NCI-H82 (cell line): ENCODE measurements around the gene MYDGF.
A peak's percentile ranks its signal among the peaks of the same experiment; 100 is the strongest.

Experiments used
- DNase-seq: peaks from one replicate; lab custom pipeline; 2025; lab: John Stamatoyannopoulos, UW

Gene MYDGF

DNA sequence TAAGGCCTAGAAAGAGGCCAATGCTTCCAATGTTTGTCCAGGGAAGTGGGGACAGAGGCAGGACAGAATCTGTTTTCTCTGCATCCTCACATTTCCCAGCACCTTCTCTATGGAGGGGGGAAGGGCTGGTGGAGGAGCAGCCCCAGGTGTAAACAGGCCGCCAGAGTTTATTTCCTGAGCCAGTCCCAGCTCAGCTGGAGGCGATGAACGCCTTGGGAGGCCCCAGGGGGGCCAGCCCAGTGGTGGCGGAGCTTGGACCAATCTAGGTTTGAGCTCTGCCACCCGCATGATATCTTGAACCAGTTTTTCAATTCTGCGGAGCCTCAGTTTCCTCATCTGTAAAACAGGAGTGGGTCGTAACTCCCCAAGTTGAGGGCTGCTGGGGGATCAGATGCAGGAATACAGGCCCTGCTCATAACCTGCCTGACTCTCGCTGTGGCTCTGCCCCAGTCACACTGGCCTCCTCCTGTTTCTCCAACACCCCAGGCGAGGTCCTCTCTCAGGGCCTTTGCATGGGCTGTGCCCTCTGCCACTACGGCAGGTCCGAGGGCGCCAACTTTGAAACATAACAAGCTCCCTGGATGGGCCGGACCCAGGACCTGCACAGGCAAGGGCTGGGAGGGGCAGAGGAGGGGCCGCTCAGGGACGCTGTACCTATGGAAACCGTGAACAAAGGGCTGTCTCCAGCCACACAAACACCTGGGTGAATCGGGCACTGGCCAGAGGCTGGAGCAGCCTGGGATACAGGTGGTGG, 29.7 kb downstream of the MYDGF start:
- DNase-seq: no peak

DNA sequence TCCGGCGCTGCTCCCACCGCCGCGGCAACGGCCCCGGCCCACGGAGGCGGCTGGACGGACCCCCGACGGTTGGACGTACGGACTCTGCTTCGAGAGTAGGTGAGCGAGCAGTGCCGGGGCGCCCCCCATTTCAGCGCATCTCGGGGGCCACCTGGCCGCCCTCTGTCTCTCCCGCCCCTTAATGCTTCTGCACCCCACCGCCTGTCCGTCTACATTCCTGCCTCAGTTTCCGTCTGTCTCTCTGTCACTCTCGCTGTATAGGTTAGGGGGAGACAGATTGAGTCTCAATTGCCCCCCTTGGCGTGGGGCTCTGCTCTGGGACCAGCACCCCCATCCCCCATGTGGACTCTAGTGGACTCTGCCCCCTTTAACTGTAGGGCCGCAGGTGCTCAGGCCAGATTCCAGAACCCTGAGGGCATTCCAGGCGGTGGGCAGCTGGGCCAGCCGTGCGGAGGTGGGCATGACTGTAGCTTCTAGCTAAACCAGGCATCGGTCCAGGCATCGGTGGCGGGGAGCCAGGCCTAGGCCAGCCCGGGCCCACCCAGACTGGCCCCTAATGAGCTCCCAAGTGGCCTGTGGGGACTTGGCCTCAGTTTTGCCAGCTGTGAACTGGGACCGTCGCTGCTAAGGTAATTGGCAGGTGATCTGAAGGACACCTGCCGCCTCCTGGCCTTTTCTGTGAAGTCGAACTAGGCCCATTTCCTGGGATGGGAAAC, 30.5 kb downstream of the MYDGF start:
- DNase-seq: no peak

DNA sequence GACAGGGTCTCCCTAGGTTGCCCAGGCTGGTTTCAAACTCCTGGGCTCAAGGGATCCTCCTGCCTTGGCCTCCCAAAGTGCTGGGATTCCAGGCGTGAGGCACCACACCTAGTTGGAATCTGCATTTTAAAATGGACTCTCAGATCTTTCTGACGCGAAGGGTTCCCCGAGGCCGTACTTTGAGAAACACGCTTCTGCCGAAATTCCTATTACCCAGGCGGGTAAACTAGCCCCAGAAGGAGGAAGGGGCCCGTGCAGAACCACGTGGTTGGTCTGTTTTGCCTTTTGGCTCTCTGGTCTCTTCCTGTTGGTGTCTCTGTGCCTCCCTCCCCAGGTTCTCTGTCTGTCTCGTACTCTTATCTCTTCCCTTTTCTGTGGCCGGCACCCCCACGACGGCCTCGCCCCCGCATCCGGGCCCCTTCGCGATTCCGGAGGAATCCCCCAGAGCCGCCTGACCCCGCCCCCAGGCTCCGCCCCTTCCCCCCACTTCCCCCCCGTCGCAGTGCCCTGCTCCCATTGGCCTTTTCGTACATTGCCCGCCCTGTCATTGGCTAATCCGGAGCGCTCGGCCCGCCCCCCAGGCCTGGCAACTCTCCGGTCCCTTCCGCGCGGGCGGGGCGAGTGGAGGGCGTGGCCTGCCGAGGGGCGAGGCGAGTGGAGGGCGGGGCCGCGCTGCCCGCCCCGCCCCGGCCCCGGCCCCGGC, 31.2 kb downstream of the MYDGF start, which contains the start of gene TNFAIP8L1:
TSS of gene TNFAIP8L1 (plus strand) at position 689 of the 703 bp plus-strand sequence. CDS start 12,354 bp downstream, outside the sequence.
- DNase-seq: peak; percentile 96

DNA sequence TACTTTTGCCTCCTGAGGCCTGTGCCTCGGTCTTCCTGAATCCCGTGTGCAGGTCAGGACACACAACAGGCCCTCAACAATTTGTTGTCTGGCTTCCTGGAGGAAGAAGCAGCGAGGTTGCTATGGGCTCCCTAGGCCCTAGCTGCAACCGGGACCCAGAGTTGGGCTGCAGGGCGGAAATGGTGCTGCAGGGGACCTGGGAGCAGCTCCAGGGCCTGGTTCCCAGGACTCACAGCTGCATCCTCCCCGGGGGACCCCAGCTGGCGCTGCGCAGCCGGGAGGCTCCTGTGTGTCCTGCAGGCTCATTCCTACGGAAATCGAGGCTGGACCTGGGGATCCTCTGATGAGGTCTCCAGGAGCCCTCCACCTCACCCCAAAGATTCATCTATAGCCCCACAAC, 31.8 kb downstream of the MYDGF start:
- DNase-seq: no peak

DNA sequence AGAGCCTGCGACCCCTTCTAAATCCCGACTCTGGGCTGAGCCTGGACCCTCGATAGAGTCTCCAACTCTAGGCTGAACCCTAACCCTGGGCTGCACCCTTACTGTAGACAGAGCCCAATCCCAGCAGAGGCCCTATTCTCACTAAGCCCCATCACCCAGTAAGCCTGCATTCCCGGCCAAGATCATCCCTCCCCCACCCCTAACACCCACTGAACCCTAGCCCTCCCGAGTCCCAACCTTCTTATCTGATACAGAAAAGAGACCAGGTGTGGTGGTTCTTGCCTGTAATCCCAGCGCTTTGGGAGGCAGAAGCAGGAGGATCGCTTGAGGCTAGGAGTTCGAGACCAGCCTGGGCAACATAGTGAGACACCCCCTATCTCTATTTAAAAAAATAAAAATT, 33.4 kb downstream of the MYDGF start:
- peak; percentile 45 for DNase-seq

DNA sequence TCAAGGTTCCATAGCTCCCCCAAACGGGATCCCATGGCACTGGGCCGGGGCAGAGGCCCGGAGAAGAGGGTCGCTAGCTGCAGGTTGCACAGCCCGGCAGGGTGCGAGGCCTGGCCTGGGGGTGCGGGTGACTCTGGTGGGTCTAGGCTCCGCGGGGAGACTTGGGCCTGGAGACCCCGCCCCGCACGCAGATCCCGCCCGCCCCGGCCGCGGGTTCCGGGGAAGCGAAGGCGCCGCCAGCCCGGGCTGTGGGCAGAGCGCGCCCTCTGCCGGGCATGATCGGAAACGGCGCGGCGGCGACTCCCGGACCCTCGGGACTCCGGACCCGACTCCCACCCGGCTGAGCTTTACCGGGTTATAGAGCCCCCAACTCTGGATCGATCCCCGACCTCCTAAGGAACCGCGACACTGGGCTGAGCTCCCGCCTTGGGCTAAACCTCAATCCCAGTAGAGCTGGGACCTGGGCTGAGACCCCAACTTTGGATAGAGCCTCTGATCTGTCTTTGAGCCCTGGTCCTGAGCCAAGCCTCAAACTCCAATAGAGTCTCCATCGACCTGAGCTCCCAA, 33.9 kb downstream of the MYDGF start:
- peak; percentile 71 for DNase-seq

DNA sequence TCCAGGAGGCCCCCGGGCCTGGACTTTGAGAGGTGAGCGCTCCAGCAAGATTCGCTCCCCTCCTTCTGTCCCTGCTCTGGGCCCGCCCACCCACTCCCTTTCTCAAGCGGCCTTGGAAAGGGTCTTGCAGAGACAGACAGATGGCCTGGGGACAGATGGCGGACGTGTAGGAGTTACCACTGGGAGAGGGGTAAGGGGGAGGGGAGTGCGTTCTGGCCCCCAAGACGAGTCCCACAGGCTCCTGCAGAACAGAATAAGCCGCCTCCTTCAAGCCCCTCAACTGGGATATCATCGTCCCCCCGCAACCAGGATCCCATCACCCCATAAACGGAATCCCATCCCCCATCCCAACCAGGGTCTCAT, 34.4 kb downstream of the MYDGF start:
- peak; percentile 92 for DNase-seq

DNA sequence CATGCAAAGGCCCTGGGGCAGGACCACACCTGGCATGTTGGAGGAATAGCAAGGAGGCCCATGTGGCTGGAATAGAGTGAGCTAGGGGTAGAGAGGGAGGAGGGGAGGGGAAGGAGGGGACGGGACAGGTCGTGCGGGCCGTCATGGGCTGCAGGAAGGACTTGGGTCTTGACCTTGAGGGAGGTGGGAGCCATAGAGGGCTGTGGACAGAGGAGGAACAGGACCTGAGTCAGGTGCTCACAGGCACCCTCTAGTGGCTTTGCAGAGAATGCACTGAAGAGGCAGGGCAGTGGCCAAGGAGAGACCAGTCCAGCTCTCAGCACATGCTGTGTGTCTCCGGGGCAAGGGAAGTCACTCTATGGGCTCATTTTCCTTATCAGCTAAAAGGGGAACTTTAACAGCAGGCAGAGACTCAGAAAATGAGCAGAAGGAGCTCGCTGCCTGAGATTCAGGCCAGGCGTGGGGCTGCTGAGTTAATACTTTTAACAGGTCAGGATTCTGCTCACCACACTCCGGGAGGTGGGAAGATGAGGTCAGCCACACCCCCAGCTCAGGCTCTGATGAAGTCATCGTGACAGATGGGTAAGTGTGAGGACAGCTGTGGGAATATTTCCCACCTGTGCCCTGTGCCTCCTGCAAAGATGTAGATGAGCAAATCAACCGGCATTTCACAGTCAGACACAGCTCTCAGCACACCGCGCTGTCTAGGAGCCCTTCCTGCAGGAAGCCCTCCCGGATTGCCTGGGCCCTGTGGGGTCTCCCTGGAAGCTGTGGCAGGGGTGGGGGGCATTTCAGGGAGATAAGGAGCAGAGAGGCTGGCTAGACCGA, 36.8 kb downstream of the MYDGF start:
- DNase-seq: peak; percentile 90

DNA sequence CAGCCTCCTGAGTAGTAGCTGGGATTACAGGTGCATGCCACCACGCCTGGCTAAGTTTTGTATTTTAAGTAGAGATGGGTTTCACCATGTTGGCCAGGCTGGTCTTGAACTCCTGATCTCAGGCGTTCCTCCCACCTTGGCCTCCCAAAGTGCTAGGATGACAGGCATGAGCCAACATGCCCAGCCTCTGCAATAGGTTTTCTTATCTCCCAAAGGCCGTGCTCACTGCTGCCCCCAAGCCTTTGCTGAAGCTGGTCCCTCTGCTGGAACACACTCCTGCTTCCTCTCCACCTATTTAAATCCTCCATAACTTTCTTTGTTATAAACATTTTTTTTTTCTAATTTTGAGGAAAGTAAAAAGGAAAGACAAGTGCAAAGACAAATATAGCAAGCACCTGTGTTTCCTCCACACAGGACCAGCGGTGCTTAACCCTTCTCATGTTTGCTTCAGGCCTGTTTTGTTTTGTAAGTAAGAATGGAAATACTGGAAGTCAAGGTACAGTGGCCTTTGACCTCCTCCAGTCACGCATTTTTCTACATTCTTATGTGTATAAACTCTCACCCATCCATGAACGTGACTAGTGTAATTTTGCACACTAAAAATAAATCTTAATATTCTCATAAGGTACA, 45.3 kb downstream of the MYDGF start:
- DNase-seq: peak; percentile 48

DNA sequence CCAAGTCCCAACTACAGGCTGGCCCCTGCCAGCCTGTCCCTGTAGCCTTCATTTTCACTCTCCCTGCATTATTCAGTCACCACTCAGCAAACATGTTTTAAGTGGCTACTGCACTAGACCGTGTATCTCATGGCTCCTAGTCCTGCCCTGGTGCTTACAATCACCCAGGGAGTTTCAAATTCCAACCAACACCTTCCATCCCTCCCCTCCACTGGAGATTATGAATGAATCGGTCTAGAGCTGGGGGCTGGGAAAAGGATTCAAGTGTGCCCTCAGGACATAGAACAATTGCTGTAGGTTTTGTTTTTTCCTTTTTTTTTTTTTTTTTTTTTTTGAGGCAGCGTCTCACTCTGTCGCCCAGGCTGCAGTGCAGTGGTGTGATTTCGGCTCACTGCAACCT, 45.8 kb downstream of the MYDGF start:
- DNase-seq: no peak

DNA sequence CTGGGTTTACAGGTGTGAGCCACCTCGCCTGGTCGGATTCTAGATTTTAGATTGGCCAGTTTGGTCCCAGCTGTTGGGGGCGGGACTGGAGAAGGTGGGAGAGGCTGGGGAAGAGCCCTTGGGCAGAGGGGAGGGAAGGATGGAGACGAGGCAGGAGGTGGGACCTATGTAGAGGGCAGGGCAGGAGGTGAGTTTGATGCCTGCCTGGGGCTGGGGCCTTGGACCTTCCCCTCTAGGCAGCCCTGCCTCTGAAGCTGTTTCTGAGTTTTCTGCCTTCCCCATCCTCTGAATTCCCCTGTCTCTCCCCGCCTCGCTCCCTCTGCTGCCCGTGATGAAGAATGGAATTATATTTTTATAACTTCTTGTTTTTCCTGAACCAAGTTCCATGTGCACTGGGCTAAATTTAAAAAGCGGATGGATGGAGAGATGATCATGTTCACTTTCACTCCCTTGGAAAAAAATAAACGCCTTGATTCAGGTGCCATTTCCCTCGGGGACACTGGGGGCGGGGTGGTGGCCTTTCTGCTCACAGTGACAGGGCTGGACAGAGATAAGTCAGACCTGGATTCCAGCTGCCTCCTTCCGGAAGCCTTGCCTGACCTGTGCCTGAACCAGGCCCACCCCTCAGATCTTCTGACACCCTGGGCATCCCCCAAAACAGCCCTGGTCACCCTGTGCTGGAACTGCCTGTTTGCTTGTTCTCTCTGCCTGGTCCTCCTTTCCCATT, 47.3 kb downstream of the MYDGF start:
- no peak for DNase-seq

DNA sequence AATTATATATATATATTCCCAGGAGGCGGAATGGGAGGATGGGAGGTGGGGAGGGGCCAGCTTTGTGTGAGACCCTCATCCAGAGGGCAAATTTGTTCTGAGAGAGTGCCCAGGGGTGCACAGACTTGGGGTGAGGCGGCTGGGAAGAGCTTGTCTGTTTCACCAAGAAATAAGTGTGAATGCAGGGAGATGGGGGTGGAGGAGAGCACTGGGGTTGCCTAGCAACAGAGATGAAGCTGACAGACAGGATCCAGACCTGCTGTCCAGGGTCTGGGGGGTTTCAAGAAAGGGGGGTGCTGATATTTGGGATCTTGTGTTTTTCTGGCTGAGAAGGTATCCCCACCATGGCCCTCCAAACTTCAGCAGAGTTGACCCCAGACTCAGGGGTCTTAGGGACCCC, 49.5 kb downstream of the MYDGF start:
- no peak for DNase-seq

DNA sequence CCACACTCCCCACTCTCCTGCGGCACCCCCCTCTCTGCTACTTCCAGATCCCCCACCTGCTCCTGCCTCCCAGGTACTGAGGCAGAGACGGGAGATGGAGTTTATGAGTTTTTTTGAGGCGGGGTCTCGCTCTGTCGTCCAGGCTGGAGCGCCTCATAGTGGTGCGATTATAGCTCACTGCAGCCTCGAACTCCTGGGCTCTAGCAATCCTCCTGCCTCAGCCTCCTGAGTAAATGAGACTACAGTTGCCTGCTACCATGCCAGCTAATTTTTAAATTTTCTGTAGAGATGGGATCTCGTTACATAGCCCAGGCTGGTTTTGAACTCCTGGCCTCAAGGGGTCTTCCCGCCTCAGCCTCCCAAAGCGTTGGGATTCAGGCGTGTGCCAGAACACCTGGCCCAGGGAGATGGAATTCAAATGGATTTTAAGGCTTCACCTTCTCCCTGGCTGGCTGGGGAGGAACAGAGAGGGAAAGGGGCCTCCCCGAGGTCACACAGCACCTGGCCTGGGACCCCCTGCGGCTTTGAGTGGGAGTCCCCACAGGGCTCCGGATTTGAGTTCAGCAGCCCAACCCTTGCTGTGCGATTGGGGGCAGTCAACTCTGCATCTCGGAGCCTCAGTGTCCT, 50.4 kb downstream of the MYDGF start:
- no peak for DNase-seq

DNA sequence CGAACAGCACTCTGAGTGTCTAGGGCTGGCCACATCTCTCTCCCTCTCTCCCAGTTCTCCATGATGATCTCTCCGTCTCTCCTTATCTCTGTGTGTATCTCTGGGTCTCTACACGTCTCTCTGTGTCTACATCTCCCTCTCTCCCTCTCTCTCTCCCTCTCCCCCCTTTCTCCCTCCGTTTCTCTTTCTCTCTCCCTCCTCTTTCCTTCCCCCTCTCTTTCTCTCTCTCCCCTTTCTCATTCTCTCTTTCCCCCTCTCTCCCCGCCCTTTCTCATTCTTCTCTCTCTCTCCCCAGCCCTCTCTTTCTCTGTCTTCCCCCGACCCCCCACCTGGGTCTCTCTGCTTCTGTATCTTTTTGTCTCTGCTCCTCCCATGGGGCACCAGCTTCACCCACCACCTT, 52.1 kb downstream of the MYDGF start:
- DNase-seq: no peak

DNA sequence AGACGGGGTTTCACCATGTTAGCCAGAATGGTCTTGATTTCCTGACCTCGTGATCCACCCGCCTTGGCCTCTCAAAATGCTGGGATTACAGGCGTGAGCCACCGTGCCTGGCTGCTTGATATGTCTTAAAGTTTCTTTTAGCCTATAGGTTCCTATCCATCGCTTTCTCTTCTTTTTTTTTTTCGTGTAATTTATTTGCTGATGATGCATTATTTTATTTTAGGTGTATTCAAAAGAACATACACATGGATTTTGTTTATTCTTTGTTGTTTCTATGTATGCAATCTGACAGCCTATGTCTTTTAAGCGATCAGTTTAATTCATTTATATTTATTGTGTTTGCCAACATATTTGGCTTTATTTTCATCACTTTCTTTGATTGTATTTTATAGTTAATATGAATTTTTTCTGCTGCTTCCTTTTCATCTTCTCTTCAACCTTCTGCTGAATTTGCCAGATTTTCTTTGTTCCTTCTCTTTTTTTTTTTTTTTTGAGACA, 56.8 kb downstream of the MYDGF start:
- DNase-seq: no peak

DNA sequence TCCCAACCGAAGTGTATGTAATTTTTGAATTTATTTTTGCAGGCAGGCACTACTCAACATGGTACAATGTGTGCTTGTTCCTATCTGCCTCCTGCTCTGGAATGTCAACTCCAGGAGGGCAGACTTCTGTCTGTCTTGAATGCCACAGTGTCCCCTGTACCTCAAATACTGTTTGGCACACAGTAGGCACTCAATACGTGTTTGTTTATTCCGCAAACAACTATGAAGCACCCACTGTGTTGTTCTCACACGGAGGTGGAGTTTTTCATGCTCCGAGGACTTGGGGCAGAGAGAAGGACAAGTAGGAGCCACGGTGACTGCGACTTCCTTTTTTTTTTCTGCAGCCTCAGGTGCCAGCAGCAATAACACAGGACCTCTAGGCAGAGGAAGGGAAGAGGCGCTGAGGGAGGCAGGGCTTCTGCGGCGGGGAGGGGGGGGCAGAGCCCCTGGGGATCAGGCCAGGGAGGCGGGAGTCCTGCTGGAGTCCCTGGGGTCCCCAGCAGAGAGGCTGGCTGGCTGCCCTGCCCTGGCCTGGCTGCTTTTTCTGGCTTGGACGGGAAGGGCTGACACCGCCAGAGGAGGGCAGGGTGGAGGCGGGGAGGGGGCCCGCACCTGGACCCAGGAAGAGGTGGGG, 60.1 kb downstream of the MYDGF start:
- no peak for DNase-seq
